Adrenal gland (tissue), 12 donors: Measurements from ENCODE around the gene PDLIM4. TPM values are rescaled to one million over a fixed set of nuclear protein-coding genes. Genes with fewer than 3 reads are reported as not detected.

Experiments
- DNase-seq, 7 donors: peaks; one replicate each; pipeline ENCODE4 v3.0.0-alpha.2; 2019 to 2020
- H3K27ac ChIP-seq, 5 donors: fragments of 200-600 bp; sonication (generic) in 4 of 5; 1 replicate in 3 of 5; 2 replicates in 2 of 5; pipeline versions ENCODE4 v1.5.1 to v1.8.0; 2016 to 2020; ENCODE audit warnings: mild to moderate bottlenecking in 1 of 5
- H3K27me3 ChIP-seq: fragments of 200-600 bp; 2 replicates; pipeline ENCODE4 v1.8.0; 2021
- H3K36me3 ChIP-seq, 2 donors: fragments of 200-600 bp; replicated peaks in 1 of 2; 1 replicate in 1 of 2; 2 replicates in 1 of 2; pipeline versions ENCODE4 v1.5.1 to v1.8.0; 2018 to 2022
- H3K4me1 ChIP-seq, 2 donors: fragments of 200-600 bp; replicated peaks in 1 of 2; 1 replicate in 1 of 2; 2 replicates in 1 of 2; pipeline versions ENCODE4 v1.5.1 to v1.8.0; 2018 to 2021
- H3K4me3 ChIP-seq, 4 donors: fragments of 200-600 bp; sonication (generic) in 3 of 4; one replicate each; pipeline ENCODE4 v1.5.1; 2016 to 2018
- H3K9me3 ChIP-seq, 3 donors: fragments of 200-600 bp; sonication (generic) in 1 of 3; replicated peaks in 1 of 3; 1 replicate in 2 of 3; 2 replicates in 1 of 3; pipeline versions ENCODE4 v1.5.1 to v1.8.0; 2016 to 2021
- CTCF ChIP-seq, 6 experiments: fragments of 450-650 bp in 4 of 6; fragments of 200-600 bp in 2 of 6; sonication (generic) in 1 of 6; IDR thresholded peaks; 1 replicate in 5 of 6; 2 replicates in 1 of 6; pipeline versions ENCODE4 v1.5.1 to v1.8.0; 2016 to 2021; ENCODE audit warnings: antibody characterized with exemption in 6 of 6, mild to moderate bottlenecking in 2 of 6, moderate library complexity in 1 of 6
- POLR2A ChIP-seq, 2 donors: fragments of 450-650 bp; IDR thresholded peaks; one replicate each; pipeline ENCODE4 v1.6.1; 2017; ENCODE audit warnings: antibody characterized with exemption in 2 of 2, mild to moderate bottlenecking in 2 of 2, moderate library complexity in 1 of 2
- WGBS, 4 donors: extraction: QIAGEN DNeasy Blood & Tissue Kit in 2 of 4; methylation state at CpG; one replicate each; pipeline versions ENCODE4 v1.1.5 to v1.1.7; 2013 to 2017; 5-methylcytosine and 5-hydroxymethylcytosine counted together
- intact Hi-C, 2 donors: fragments of 100-400 bp; cut with DNase I; formaldehyde crosslinking; loops; one replicate each; pipeline versions ENCODE4 v1.14.1 to v1.15.0; 2022 to 2023
- polyA plus RNA-seq, 3 donors: library from polyadenylated mRNA; stranded (reverse); fragments of 200-250 nt in 2 of 3; fragments of 350-450 nt in 1 of 3; fragmentation: Illumina TruSeq in 1 of 3; extraction: RNeasy Lipid Tissue Mini Kit (QIAGEN cat#74804) in 1 of 3; gene quantifications; one replicate each; pipeline ENCODE4 v1.2.3, GENCODE V29; 2013 to 2014
- total RNA-seq, 9 donors: library from RNA; depleted of rRNA in 4 of 9; stranded (reverse); fragments of >200 nt in 4 of 9; fragments of 120-200 nt in 1 of 9; fragmentation: NEBNext Ultra II Directional in 1 of 9; extraction: Animal tissue kit (Norgen Biotek cat#: 25700) in 1 of 9; gene quantifications; one replicate each; pipeline versions ENCODE4 v1.1.0 to v1.2.4, GENCODE V29; 2013 to 2023
- donor health status: healthy with polysubstance abuse.
- donor health status: Bipolar disorder and iron deficiency.
- donor health status: DM: yes; HTN: yes; CAD: no.
- donor health status: DM: no; HTN: no; CAD: no.
- donor health status: DM: no; HTN: no; CAD: no.
- donor health status: DM: yes; HTN: yes; CAD: no.

Gene PDLIM4
- total and polyA plus RNA-seq, 12 donors: 0.87 to 20.2 (median 4.3) TPM

GRCh38 chr5:132264546-132265335 is 7.2 kb downstream of the PDLIM4 start:
- H3K36me3 ChIP-seq: no peaks in the 10 kb centered on the region
- no peaks in the 10 kb centered on the region for H3K27me3 ChIP-seq
- H3K27ac ChIP-seq: peak overlapping the region in 4 of 5 donors; percentile 14 to 82 (median 55)
- TF ChIP-seq CTCF (IDR thresholded peaks at IDR 0.05) (no peak), POLR2A (IDR thresholded peaks at IDR 0.05) (no peak)
- peaks cover 7 to 23% of the 10 kb centered on the region in 2 donors for H3K4me1 ChIP-seq
- H3K4me3 ChIP-seq: no peak overlapping the region
- H3K9me3 ChIP-seq: no peaks in the 10 kb centered on the region
- WGBS, 4 donors: 56 to 67% (median 63%) methylated on average over 4 of the region's 4 CpGs
- peak in 3 of 7 donors; percentile 16 to 51 (median 26) for DNase-seq
- intact Hi-C loops: no loop called here

GRCh38 chr5:132265336-132266030 is 8.0 kb downstream of the PDLIM4 start:
- no peak for TF ChIP-seq POLR2A (IDR thresholded peaks at IDR 0.05)
- Histone ChIP-seq H3K36me3 (no peaks in the 10 kb centered on the region), H3K27ac (peak overlapping the region in 3 of 5 donors; percentile 36 to 82 (median 74)), H3K4me3 (no peak overlapping the region), H3K27me3 (no peaks in the 10 kb centered on the region), H3K9me3 (no peaks in the 10 kb centered on the region), H3K4me1 (peaks cover 7 to 23% of the 10 kb centered on the region in 2 donors)
- intact Hi-C loops: no loop called here
- peak in 4 of 7 donors; percentile 27 to 77 (median 31) for DNase-seq
- 59 to 66% (median 63%) methylated on average over 6 to 8 of the region's 8 CpGs for WGBS, 4 donors

- TF ChIP-seq POLR2A (IDR thresholded peaks at IDR 0.05): no peak
- TF ChIP-seq CTCF (IDR thresholded peaks at IDR 0.05): no peak
- Histone ChIP-seq H3K9me3 (no peaks in the 10 kb centered on the region), H3K27ac (peak overlapping the region in 2 of 5 donors; percentile 66 to 74), H3K27me3 (no peaks in the 10 kb centered on the region), H3K36me3 (no peaks in the 10 kb centered on the region), H3K4me1 (peaks cover 7 to 16% of the 10 kb centered on the region in 2 donors), H3K4me3 (no peak overlapping the region)
- peak in 3 of 7 donors; percentile 13 to 58 (median 15) for DNase-seq
- 81 to 89% (median 85%) methylated on average over 3 to 7 of the region's 7 CpGs for WGBS, 4 donors
- intact Hi-C loops: no loop called here
These were observed 8.7 kb downstream of the PDLIM4 start for GRCh38 chr5:132266031-132266835.

- Histone ChIP-seq H3K27ac (peak overlapping the region in 1 of 5 donors; percentile 66), H3K36me3 (no peaks in the 10 kb centered on the region), H3K27me3 (no peaks in the 10 kb centered on the region), H3K4me1 (peaks cover 7 to 14% of the 10 kb centered on the region in 2 donors), H3K9me3 (no peaks in the 10 kb centered on the region), H3K4me3 (no peak overlapping the region)
- WGBS, 4 donors: 100% methylated on average over 1 of the region's 1 CpG; no CpG with 5 or more reads in 2 of the 4 donors
- DNase-seq: peak in 2 of 7 donors; percentile 7 to 48
- TF ChIP-seq POLR2A (IDR thresholded peaks at IDR 0.05) (no peak), CTCF (IDR thresholded peaks at IDR 0.05) (no peak)
- intact Hi-C loops: no loop called here
These were observed 9.3 kb downstream of the PDLIM4 start for GRCh38 chr5:132266836-132267160.
